GM21423 (cell line): ENCODE measurements around the gene ATP8B3.
A peak's percentile ranks its signal among the peaks of the same experiment; 100 is the strongest.

ENCODE experiments used
- ATAC-seq: cut with Tn5 transposase; IDR thresholded peaks from one replicate; pipeline ENCODE4 v1.9.1; 2021; ENCODE audit warnings: mild to moderate bottlenecking, moderate library complexity; ENCODE audit not compliant: unreplicated experiment

The ATP8B3 gene

GRCh38 chr19:1816530-1817298, 4.6 kb upstream of the ATP8B3 start:
- ATAC-seq = no peak

- no peak for ATAC-seq
Observed at GRCh38 chr19:1815605-1816529, 3.8 kb upstream of the ATP8B3 start.

GRCh38 chr19:1814833-1815604, 2.9 kb upstream of the ATP8B3 start:
- ATAC-seq = no peak

- no peak for ATAC-seq
Observed at GRCh38 chr19:1814391-1814790, 2.3 kb upstream of the ATP8B3 start.

GRCh38 chr19:1813192-1814182, 1.4 kb upstream of the ATP8B3 start:
- no peak for ATAC-seq

- ATAC-seq = peak; percentile 77
Observed at GRCh38 chr19:1812426-1813191, 533 bp upstream of the ATP8B3 start.

GRCh38 chr19:1811472-1811894, 593 bp downstream of the ATP8B3 start:
- ATAC-seq = no peak

- no peak for ATAC-seq
Observed at GRCh38 chr19:1810439-1811160, 1.5 kb downstream of the ATP8B3 start.

GRCh38 chr19:1809678-1810077, 2.4 kb downstream of the ATP8B3 start:
- no peak for ATAC-seq

GRCh38 chr19:1808395-1808731, 3.7 kb downstream of the ATP8B3 start:
- no peak for ATAC-seq

GRCh38 chr19:1807695-1808394, 4.2 kb downstream of the ATP8B3 start:
- ATAC-seq = no peak

- no peak for ATAC-seq
Observed at GRCh38 chr19:1807030-1807694, 4.9 kb downstream of the ATP8B3 start.

GRCh38 chr19:1806184-1807029, 5.7 kb downstream of the ATP8B3 start:
- ATAC-seq = no peak

GRCh38 chr19:1805401-1806183, 6.5 kb downstream of the ATP8B3 start:
- ATAC-seq = no peak

GRCh38 chr19:1804858-1805257, 7.2 kb downstream of the ATP8B3 start:
- no peak for ATAC-seq
